Heart right ventricle (tissue), 16 donors: ENCODE measurements around the gene ANKUB1. TPM values are rescaled to one million over a fixed set of nuclear protein-coding genes. Genes with fewer than 3 reads are reported as not detected.

Experiments used
- ATAC-seq, 8 donors: fragments of 200-7000 bp; cut with Tn5 transposase; one replicate each; pipeline ENCODE4 v1.9.1; 2020; ENCODE audit warnings: mild to moderate bottlenecking in 8 of 8, moderate library complexity in 8 of 8, moderate number of reproducible peaks in 1 of 8
- DNase-seq, 2 donors: peaks; one replicate each; pipeline ENCODE4 v3.0.0-alpha.2; 2020
- H3K27ac ChIP-seq, 10 donors: fragments of 200-600 bp; sonication (generic) in 2 of 10; one replicate each; pipeline versions ENCODE4 v1.5.0 to v1.8.0; 2020 to 2022; ENCODE audit warnings: mild to moderate bottlenecking in 3 of 10
- H3K27me3 ChIP-seq, 7 donors: fragments of 200-600 bp; one replicate each; pipeline ENCODE4 v1.8.0; 2021 to 2022; ENCODE audit warnings: mild to moderate bottlenecking in 2 of 7
- H3K36me3 ChIP-seq, 9 donors: fragments of 200-600 bp; sonication (generic) in 1 of 9; one replicate each; pipeline versions ENCODE4 v1.5.0 to v1.8.0; 2020 to 2022; ENCODE audit warnings: mild to moderate bottlenecking in 2 of 9
- H3K4me1 ChIP-seq, 9 donors: fragments of 200-600 bp; sonication (generic) in 1 of 9; one replicate each; pipeline versions ENCODE4 v1.5.0 to v1.8.0; 2020 to 2022; ENCODE audit warnings: mild to moderate bottlenecking in 4 of 9
- H3K4me3 ChIP-seq, 10 donors: fragments of 200-600 bp; sonication (generic) in 2 of 10; one replicate each; pipeline versions ENCODE4 v1.5.0 to v1.8.0; 2020 to 2022; ENCODE audit warnings: mild to moderate bottlenecking in 7 of 10, moderate library complexity in 2 of 10
- H3K9me3 ChIP-seq, 11 donors: fragments of 200-600 bp in 10 of 11; sonication (generic) in 2 of 11; one replicate each; pipeline versions ENCODE4 v1.5.0 to v1.8.0; 2013 to 2022; ENCODE audit warnings: mild to moderate bottlenecking in 2 of 11, control low read depth in 1 of 11, moderate library complexity in 1 of 11
- whole genome bisulfite sequencing, 2 donors: extraction: QIAGEN DNeasy Blood & Tissue Kit; methylation state at CpG; one replicate each; pipeline ENCODE4 v1.1.7; 2013; ENCODE audit warnings: inconsistent platforms in 1 of 2; 5-methylcytosine and 5-hydroxymethylcytosine counted together
- intact Hi-C, 10 donors: fragments of 100-400 bp; cut with DNase I; formaldehyde crosslinking; loops; one replicate each; pipeline versions ENCODE4 v1.11.1 to v1.14.2; 2022
- polyA plus RNA-seq, 2 donors: library from polyadenylated mRNA; stranded (reverse); fragments of 200-250 nt; gene quantifications; one replicate each; pipeline ENCODE4 v1.2.3, GENCODE V29; 2013
- total RNA-seq, 10 donors: library from RNA; stranded (reverse); fragmentation: NEBNext Ultra II Directional in 3 of 10; extraction: Animal tissue kit (Norgen Biotek cat#: 25700) in 3 of 10; gene quantifications; one replicate each; pipeline versions ENCODE4 v1.2.1 to v1.2.4, GENCODE V29; 2021 to 2023
- TF ChIP-seq, protein P1 (sequence below), 9 donors: fragments of 200-600 bp; sonication (generic) in 2 of 9; IDR thresholded peaks; one replicate each; pipeline versions ENCODE4 v1.5.0 to v1.8.0; 2021 to 2022; ENCODE audit warnings: antibody characterized with exemption in 9 of 9, mild to moderate bottlenecking in 5 of 9, moderate library complexity in 1 of 9
- donor health status: Arrhythmogenic right ventricular cardiomyopathy.
- donor health status: ischemic (EF 13 %, LVEDD 7.1; RV severe dilation, severe dysfunction).
- donor health status: healthy with polysubstance abuse.
- donor health status: DM: no; HTN: yes; CAD: no.
- donor health status: DM: no; HTN: no; CAD: no.
- donor health status: ischemic (EF 25% LVEDD 6.9; RV normal size, moderate dysfunction).
- donor health status: ischemic (EF 25% LVEDD 5.7; RV mildly dilated, moderate dysfunction).
- donor health status: healthy.
- donor health status: DM: yes; HTN: yes; CAD: no.
- donor health status: Ischemic cardiomyopathy.
- donor health status: ischemic (EF 35%, LVEDD 5.7; RV mildly dilated, moderate dysfunction).
- donor health status: nonischemic (EF 11% LVEDD 7.7; RV severe dilation, severe dysfunction).
- donor health status: DM: yes; HTN: yes; CAD: no.
- donor health status: PGD.
- donor health status: ischemic (EF 29% LVEDD 5.4; RV normal size, mild dysfunction).
- donor health status: nonischemic (EF 23%, LVEDD 6.1; RV moderate dilation, normal function).

The ANKUB1 gene
- total and polyA plus RNA-seq, 12 donors: not detected

DNA sequence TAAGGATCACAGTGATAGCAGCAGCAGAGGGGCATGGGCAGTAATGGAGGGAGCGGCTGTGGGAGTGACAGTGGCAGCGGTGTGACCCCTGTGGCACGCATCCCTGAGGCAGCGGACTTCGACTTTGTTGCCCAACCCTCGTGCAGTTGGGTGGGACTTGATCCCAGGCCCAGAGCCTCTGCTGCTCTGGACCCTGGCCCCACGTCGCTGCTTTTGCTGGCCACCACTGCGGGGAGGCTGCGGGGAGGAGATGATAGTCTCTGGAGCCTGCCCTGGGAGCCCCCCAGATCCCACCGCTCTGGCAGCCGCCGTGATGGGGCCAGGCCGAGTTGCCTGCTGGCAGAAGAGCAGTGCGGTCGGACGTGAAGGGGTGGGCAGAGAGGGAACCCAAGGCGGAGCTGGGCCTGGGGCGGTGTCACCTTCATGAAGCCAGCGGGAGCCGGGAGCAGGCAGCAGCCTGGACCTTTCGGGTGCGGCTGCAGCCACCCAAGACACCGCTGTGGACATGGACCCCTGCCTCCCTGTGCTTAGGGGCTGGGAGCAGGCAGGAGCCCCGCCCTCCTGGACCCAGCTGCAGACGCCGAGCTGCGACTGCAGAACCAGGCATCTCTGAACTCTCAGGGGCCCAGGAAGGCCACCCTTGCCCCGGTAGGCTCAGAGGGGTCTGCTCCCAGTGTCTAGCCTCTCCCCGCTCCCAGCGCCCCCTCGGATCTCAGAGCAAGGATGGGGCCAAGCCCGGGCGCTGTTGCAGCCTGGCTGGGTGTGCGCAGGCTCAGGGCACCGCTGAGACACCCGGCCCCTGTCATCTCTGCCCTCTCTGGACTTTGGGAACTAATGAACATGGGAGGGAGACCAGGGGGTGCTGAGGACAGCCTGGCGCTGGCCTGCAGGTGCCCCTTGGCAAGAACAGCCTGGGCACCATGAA lies 78.4 kb downstream of the ANKUB1 start:
- 95 to 96% methylated on average over 38 of the region's 38 CpGs for WGBS, 2 donors
- ATAC-seq (peak in 1 of 8 donors; percentile 38), DNase-seq (peak in 1 of 2 donors; percentile 15)
- Histone ChIP-seq H3K9me3 (no peaks in the 10 kb centered on the region), H3K36me3 (no peaks in the 10 kb centered on the region), H3K4me3 (no peak overlapping the region), H3K4me1 (peaks cover 0 to 10% (median 3%) of the 10 kb centered on the region in 9 donors), H3K27me3 (no peaks in the 10 kb centered on the region), H3K27ac (no peak overlapping the region)
- intact Hi-C loops: loop anchor here in 4 of 10 donors (5.0 to 10.0 kb wide), 2 partner anchors 49 to 52 kb away; no protein-coding TSS in a partner anchor
- TF ChIP-seq, protein P1, sequence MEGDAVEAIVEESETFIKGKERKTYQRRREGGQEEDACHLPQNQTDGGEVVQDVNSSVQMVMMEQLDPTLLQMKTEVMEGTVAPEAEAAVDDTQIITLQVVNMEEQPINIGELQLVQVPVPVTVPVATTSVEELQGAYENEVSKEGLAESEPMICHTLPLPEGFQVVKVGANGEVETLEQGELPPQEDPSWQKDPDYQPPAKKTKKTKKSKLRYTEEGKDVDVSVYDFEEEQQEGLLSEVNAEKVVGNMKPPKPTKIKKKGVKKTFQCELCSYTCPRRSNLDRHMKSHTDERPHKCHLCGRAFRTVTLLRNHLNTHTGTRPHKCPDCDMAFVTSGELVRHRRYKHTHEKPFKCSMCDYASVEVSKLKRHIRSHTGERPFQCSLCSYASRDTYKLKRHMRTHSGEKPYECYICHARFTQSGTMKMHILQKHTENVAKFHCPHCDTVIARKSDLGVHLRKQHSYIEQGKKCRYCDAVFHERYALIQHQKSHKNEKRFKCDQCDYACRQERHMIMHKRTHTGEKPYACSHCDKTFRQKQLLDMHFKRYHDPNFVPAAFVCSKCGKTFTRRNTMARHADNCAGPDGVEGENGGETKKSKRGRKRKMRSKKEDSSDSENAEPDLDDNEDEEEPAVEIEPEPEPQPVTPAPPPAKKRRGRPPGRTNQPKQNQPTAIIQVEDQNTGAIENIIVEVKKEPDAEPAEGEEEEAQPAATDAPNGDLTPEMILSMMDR (IDR thresholded peaks at IDR 0.05): no peak

Other genes starting within 250 kb of the ANKUB1 start
- gene WWTR1, start 134.5 kb downstream of the ANKUB1 start, total RNA-seq: 10 to 100 TPM; 30.3 to 78.6 (median 43.7) TPM
- gene WWTR1, start 134.5 kb downstream of the ANKUB1 start, polyA plus RNA-seq: 10 to 100 TPM; 19.5 to 21.8 TPM
- gene COMMD2, start 40.1 kb downstream of the ANKUB1 start, total RNA-seq: 10 to 100 TPM; 14.1 to 22.9 (median 19.0) TPM
- gene COMMD2, start 40.1 kb downstream of the ANKUB1 start, polyA plus RNA-seq: 10 to 100 TPM in 1 of 2 donors, 1 to 10 TPM in 1; 4.6 to 10.8 TPM
- gene RNF13, start 20.7 kb upstream of the ANKUB1 start, total RNA-seq: 10 to 100 TPM; 46.6 to 72.3 (median 55.5) TPM
- 10 to 100 TPM; 24.8 to 36.4 TPM for gene RNF13, start 20.7 kb upstream of the ANKUB1 start, polyA plus RNA-seq
- 10 to 100 TPM; 56.7 to 78.3 (median 66.1) TPM for gene PFN2, start 178.3 kb upstream of the ANKUB1 start, total RNA-seq
- 10 to 100 TPM; 35.5 to 52.4 TPM for gene PFN2, start 178.3 kb upstream of the ANKUB1 start, polyA plus RNA-seq